ENCODE results near the gene TEX101. TPM values are rescaled to one million over a fixed set of nuclear protein-coding genes. Genes with fewer than 3 reads are reported as not detected.
"Not testable (repeated sequence)": the region's sequence is repeated elsewhere in the genome, so short reads cannot be mapped to it uniquely, and the experiment has no call there.

The TEX101 gene
- total RNA-seq, 2 experiments from 2014 or later: not detected

- H3K4me3 Mint-ChIP-seq; ATAC-seq; CTCF ChIA-PET; H3K27ac Mint-ChIP-seq; H3K36me3 Mint-ChIP-seq (ENCODE audit: low read depth); H3K9me3 Mint-ChIP-seq (ENCODE audit: low read depth); DNase-seq; H3K27me3 Mint-ChIP-seq; H3K4me1 Mint-ChIP-seq; intact Hi-C loops (cut with DNase I, micrococcal nuclease); POLR2A ChIA-PET: not testable (repeated sequence)
Observed at GRCh38 chr19:43390903-43391551, 23.7 kb upstream of the TEX101 start.

- H3K36me3 Mint-ChIP-seq (ENCODE audit: low read depth); H3K9me3 Mint-ChIP-seq (ENCODE audit: low read depth); H3K27ac Mint-ChIP-seq; intact Hi-C loops (cut with DNase I, micrococcal nuclease); DNase-seq; CTCF ChIA-PET; H3K4me3 Mint-ChIP-seq; POLR2A ChIA-PET; ATAC-seq; H3K27me3 Mint-ChIP-seq; H3K4me1 Mint-ChIP-seq: not testable (repeated sequence)
Observed at GRCh38 chr19:43391552-43391935, 23.1 kb upstream of the TEX101 start.

GRCh38 chr19:43393501-43393900 lies 21.2 kb upstream of the TEX101 start:
- H3K4me3 Mint-ChIP-seq; CTCF ChIA-PET; H3K9me3 Mint-ChIP-seq (ENCODE audit: low read depth); intact Hi-C loops (cut with DNase I, micrococcal nuclease); POLR2A ChIA-PET; H3K4me1 Mint-ChIP-seq; H3K27ac Mint-ChIP-seq; ATAC-seq; DNase-seq; H3K36me3 Mint-ChIP-seq (ENCODE audit: low read depth): not testable (repeated sequence)
- H3K27me3 Mint-ChIP-seq: peaks cover 12% of the 10 kb centered on the region

DNA sequence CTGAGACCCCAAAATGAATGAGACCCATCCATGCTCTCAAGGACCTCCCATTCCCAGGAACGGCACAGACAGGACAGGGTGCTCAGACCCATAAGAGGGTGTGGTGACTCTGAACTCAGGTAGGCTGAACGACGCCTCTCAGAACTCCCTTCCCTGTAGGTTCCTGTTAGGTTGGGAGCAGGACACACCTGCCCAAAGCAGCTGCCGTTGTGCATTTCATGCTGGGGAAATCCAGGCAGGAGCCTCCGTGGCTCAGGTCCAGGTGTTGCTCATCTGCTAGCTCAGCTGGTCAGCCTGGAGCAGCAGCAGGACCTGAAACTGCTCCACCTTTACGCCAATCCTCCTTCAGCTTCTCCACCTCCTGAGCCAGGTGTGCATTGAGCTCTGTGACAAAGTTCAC lies 19.1 kb upstream of the TEX101 start:
- ChIA-PET POLR2A (no interaction called here), CTCF (no interaction called here)
- Mint-ChIP-seq H3K27ac (no peak overlapping the region), H3K27me3 (peaks cover 15% of the 10 kb centered on the region), H3K4me1 (no peaks in the 10 kb centered on the region), H3K4me3 (no peak overlapping the region), H3K9me3 (ENCODE audit: low read depth) (no peaks in the 10 kb centered on the region), H3K36me3 (ENCODE audit: low read depth) (no peaks in the 10 kb centered on the region)
- no peak for ATAC-seq
- no peak for DNase-seq
- intact Hi-C loops (cut with DNase I, micrococcal nuclease): no loop called here

DNA sequence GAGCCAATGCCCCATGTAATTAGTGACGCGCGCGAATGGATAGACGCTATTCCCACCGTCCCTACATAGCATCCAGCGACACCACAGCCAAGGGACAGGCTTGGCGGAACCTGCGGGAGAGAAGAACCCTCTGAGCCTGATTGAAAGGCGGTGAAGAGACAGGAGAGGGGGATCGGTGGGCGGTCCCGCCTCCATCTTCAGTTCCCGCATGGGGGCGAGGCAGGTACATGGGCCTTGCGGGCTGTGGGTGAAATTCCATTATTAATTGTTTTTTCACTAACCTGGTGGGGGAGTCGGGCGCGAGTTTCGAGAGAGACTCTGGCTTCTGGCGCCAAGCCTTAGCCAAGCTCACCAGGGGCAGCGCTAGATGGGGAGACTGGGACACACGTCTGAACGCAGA lies 8.4 kb upstream of the TEX101 start:
- ChIA-PET POLR2A (no interaction called here), CTCF (interaction anchor here (0.5 to 0.7 kb wide), 2 partner anchors 41 to 68 kb away, joined by 3 read pairs; no protein-coding TSS in a partner anchor)
- Mint-ChIP-seq H3K27ac (no peak overlapping the region), H3K27me3 (peaks cover 2% of the 10 kb centered on the region), H3K4me1 (no peaks in the 10 kb centered on the region), H3K4me3 (no peak overlapping the region), H3K36me3 (ENCODE audit: low read depth) (no peaks in the 10 kb centered on the region), H3K9me3 (ENCODE audit: low read depth) (no peaks in the 10 kb centered on the region)
- DNase-seq (no peak), ATAC-seq (no peak)
- intact Hi-C loops (cut with DNase I, micrococcal nuclease): no loop called here

- DNase-seq (no peak), ATAC-seq (no peak)
- intact Hi-C loops (cut with DNase I, micrococcal nuclease): no loop called here
- H3K9me3 Mint-ChIP-seq (ENCODE audit: low read depth): no peaks in the 10 kb centered on the region
- POLR2A ChIA-PET: no interaction called here
- no peak overlapping the region for H3K4me3 Mint-ChIP-seq
- CTCF ChIA-PET: no interaction called here
- H3K36me3 Mint-ChIP-seq (ENCODE audit: low read depth): no peaks in the 10 kb centered on the region
- no peak overlapping the region for H3K27ac Mint-ChIP-seq
- H3K27me3 Mint-ChIP-seq: peaks cover 2% of the 10 kb centered on the region
- no peaks in the 10 kb centered on the region for H3K4me1 Mint-ChIP-seq
Observed at GRCh38 chr19:43407416-43408005, 7.2 kb upstream of the TEX101 start.

- no peaks in the 10 kb centered on the region for H3K4me1 Mint-ChIP-seq
- no peak for ATAC-seq
- CTCF ChIA-PET: no interaction called here
- H3K27me3 Mint-ChIP-seq: peaks cover 2% of the 10 kb centered on the region
- H3K9me3 Mint-ChIP-seq (ENCODE audit: low read depth): no peaks in the 10 kb centered on the region
- H3K27ac Mint-ChIP-seq: no peak overlapping the region
- H3K4me3 Mint-ChIP-seq: no peak overlapping the region
- DNase-seq: no peak
- H3K36me3 Mint-ChIP-seq (ENCODE audit: low read depth): no peaks in the 10 kb centered on the region
- intact Hi-C loops (cut with DNase I, micrococcal nuclease): no loop called here
- POLR2A ChIA-PET: no interaction called here
Observed at GRCh38 chr19:43408043-43408442, 6.6 kb upstream of the TEX101 start.

GRCh38 chr19:43409415-43409814 lies 5.3 kb upstream of the TEX101 start:
- CTCF ChIA-PET: interaction anchor here (1.1 kb wide), 1 partner anchor 38 kb away, joined by 3 read pairs; no protein-coding TSS in a partner anchor
- no peaks in the 10 kb centered on the region for H3K36me3 Mint-ChIP-seq (ENCODE audit: low read depth)

DNA sequence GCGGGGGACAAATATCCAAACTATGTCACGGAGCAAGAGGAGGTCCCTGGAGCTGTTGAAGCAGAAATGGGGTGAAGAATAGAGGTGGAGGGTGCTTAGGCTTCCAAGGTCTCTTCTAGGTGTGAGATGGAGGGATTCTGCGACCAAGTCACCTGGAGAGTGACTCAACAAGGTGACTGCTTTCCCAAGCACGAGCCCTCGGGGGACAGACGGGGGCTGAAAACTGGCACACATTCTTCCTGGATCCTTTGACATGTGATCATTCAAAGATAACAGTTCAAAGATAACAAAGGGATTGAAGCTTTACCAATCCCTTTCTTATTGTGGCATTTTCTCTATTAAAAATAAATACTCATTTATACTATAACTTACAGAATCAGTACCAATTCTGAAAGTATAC lies 2.2 kb upstream of the TEX101 start:
- no peaks in the 10 kb centered on the region for H3K27me3 Mint-ChIP-seq
- no peak overlapping the region for H3K27ac Mint-ChIP-seq
- no peaks in the 10 kb centered on the region for H3K36me3 Mint-ChIP-seq (ENCODE audit: low read depth)

More at GRCh38 chr19:43409415-43409814, 5.3 kb upstream of the TEX101 start:
- POLR2A ChIA-PET: interaction anchor here (0.7 kb wide), 1 partner anchor 96 kb away, joined by 3 read pairs; no protein-coding TSS in a partner anchor
- Mint-ChIP-seq H3K4me3 (no peak overlapping the region), H3K4me1 (no peaks in the 10 kb centered on the region), H3K27ac (no peak overlapping the region), H3K9me3 (ENCODE audit: low read depth) (no peaks in the 10 kb centered on the region), H3K27me3 (peaks cover 2% of the 10 kb centered on the region)
- no peak for ATAC-seq
- intact Hi-C loops (cut with DNase I, micrococcal nuclease): no loop called here
- no peak for DNase-seq

GRCh38 chr19:43416951-43417623 lies 2.4 kb downstream of the TEX101 start:
- H3K27me3 Mint-ChIP-seq: no peaks in the 10 kb centered on the region
- H3K4me1 Mint-ChIP-seq: no peaks in the 10 kb centered on the region
- H3K27ac Mint-ChIP-seq: no peak overlapping the region
- H3K9me3 Mint-ChIP-seq (ENCODE audit: low read depth): no peaks in the 10 kb centered on the region
- POLR2A ChIA-PET: interaction anchor here (0.5 kb wide), 1 partner anchor 947 kb away, joined by 10 read pairs; no protein-coding TSS in a partner anchor
- CTCF ChIA-PET: interaction anchor here (0.6 to 1.4 kb wide), 4 partner anchors 10 to 112 kb away, joined by 3 to 4 read pairs (median 4); no protein-coding TSS in a partner anchor
- DNase-seq: no peak
- H3K4me3 Mint-ChIP-seq: no peak overlapping the region
- H3K36me3 Mint-ChIP-seq (ENCODE audit: low read depth): no peaks in the 10 kb centered on the region
- intact Hi-C loops (cut with DNase I, micrococcal nuclease): no loop called here
- no peak for ATAC-seq

More for the DNA sequence above, 2.2 kb upstream of the TEX101 start:
- intact Hi-C loops (cut with DNase I, micrococcal nuclease): no loop called here
- Mint-ChIP-seq H3K4me3 (no peak overlapping the region), H3K9me3 (ENCODE audit: low read depth) (no peaks in the 10 kb centered on the region), H3K4me1 (no peaks in the 10 kb centered on the region)
- CTCF ChIA-PET: interaction anchor here (0.9 kb wide), 1 partner anchor 13 kb away, joined by 3 read pairs; no protein-coding TSS in a partner anchor
- DNase-seq: no peak
- POLR2A ChIA-PET: no interaction called here
- no peak for ATAC-seq

- ChIA-PET CTCF (no interaction called here), POLR2A (interaction anchor here (0.6 kb wide), 1 partner anchor 333 kb away, joined by 3 read pairs; no protein-coding TSS in a partner anchor)
- H3K4me3 Mint-ChIP-seq: no peak overlapping the region
- no peak for DNase-seq
- H3K36me3 Mint-ChIP-seq (ENCODE audit: low read depth): no peaks in the 10 kb centered on the region
- no peak overlapping the region for H3K27ac Mint-ChIP-seq
- no peak for ATAC-seq
- no peaks in the 10 kb centered on the region for H3K27me3 Mint-ChIP-seq
- no peaks in the 10 kb centered on the region for H3K9me3 Mint-ChIP-seq (ENCODE audit: low read depth)
- H3K4me1 Mint-ChIP-seq: peaks cover 6% of the 10 kb centered on the region
- intact Hi-C loops (cut with DNase I, micrococcal nuclease): no loop called here
Observed at GRCh38 chr19:43420954-43421353, 6.3 kb downstream of the TEX101 start.
